HEK293 (cell line): ENCODE results near the gene FHIT.

Experiments used
- CTCF ChIA-PET: fragments of 350-600 bp; formaldehyde crosslinking; extraction: SDS; loops from one replicate; lab custom pipeline; 2021; ENCODE audit warnings: antibody characterized with exemption; lab: Yijun Ruan, JAX
- POLR2A ChIA-PET: fragments of 300-600 bp; formaldehyde crosslinking; extraction: SDS; loops from one replicate; lab custom pipeline; 2020; ENCODE audit warnings: antibody characterized with exemption, inconsistent platforms; lab: Yijun Ruan, JAX
- H3K27ac ChIP-seq: fragments of 200-500 bp; sonication (Bioruptor generic); 2 replicates; pipeline ENCODE4 v1.5.1; 2014; ENCODE audit warnings: low read depth, low read length, control low read depth, inconsistent platforms; ENCODE audit errors: extremely low read depth
- H3K36me3 ChIP-seq, 2 experiments: fragments of 200-500 bp in 1 of 2; sonication (Bioruptor generic) in 1 of 2; 1 replicate in 1 of 2; 2 replicates in 1 of 2; pipeline ENCODE4 v1.5.1; 2014 to 2017; ENCODE audit warnings: inconsistent platforms in 2 of 2, low read length in 2 of 2; ENCODE audit not compliant: control insufficient read depth in 2 of 2, insufficient read depth in 1 of 2
- H3K4me1 ChIP-seq: fragments of 200-500 bp; sonication (Bioruptor generic); 2 replicates; pipeline ENCODE4 v1.5.1; 2014; ENCODE audit warnings: mild to moderate bottlenecking, low read length, inconsistent platforms; ENCODE audit not compliant: control insufficient read depth, insufficient read depth
- H3K4me3 ChIP-seq: 2 replicates; pipeline ENCODE4 v1.5.1; 2011; ENCODE audit warnings: low read depth, mild to moderate bottlenecking, control low read depth, low read length, moderate library complexity
- H3K9me3 ChIP-seq: fragments of 200-500 bp; sonication (Bioruptor generic); 2 replicates; pipeline ENCODE4 v1.5.1; 2014; ENCODE audit warnings: low read depth, low read length, inconsistent platforms; ENCODE audit not compliant: control insufficient read depth, insufficient read depth
- GLI4 ChIP-seq: fragments of 450-650 bp; formaldehyde crosslinking; IDR thresholded peaks from 2 replicates; pipeline ENCODE4 v1.5.1; 2016; ENCODE audit warnings: missing biosample characterization, missing genetic modification characterization
- HOXC10 ChIP-seq: sonication (generic); formaldehyde crosslinking; IDR thresholded peaks from 2 replicates; pipeline ENCODE4 v1.8.1; 2023; ENCODE audit warnings: mild to moderate bottlenecking, missing genetic modification reagents
- KLF9 ChIP-seq: fragments of 450-650 bp; formaldehyde crosslinking; IDR thresholded peaks from 2 replicates; pipeline ENCODE4 v1.5.1; 2016; ENCODE audit warnings: missing biosample characterization, missing genetic modification characterization, low read depth
- MEIS1 ChIP-seq: sonication (generic); formaldehyde crosslinking; IDR thresholded peaks from 2 replicates; pipeline ENCODE4 v1.8.1; 2022; ENCODE audit warnings: missing genetic modification reagents, mild to moderate bottlenecking, borderline replicate concordance
- SP2 ChIP-seq: fragments of 450-650 bp; formaldehyde crosslinking; IDR thresholded peaks from 2 replicates; pipeline ENCODE4 v1.5.1; 2016; ENCODE audit warnings: missing biosample characterization, missing genetic modification characterization
- ZEB2 ChIP-seq: fragments of 450-650 bp; formaldehyde crosslinking; IDR thresholded peaks from 2 replicates; pipeline ENCODE4 v1.5.1; 2016; ENCODE audit warnings: missing biosample characterization, missing genetic modification characterization
- ZNF10 ChIP-seq: fragments of 450-650 bp; formaldehyde crosslinking; IDR thresholded peaks from 2 replicates; pipeline ENCODE4 v1.5.1; 2017; ENCODE audit warnings: missing biosample characterization, missing genetic modification characterization
- ZNF133 ChIP-seq: fragments of 450-650 bp; formaldehyde crosslinking; IDR thresholded peaks from 2 replicates; pipeline ENCODE4 v1.5.1; 2016; ENCODE audit warnings: missing biosample characterization, missing genetic modification characterization
- ZNF146 ChIP-seq: fragments of 450-650 bp; formaldehyde crosslinking; IDR thresholded peaks from 2 replicates; pipeline ENCODE4 v1.5.1; 2016; ENCODE audit warnings: missing biosample characterization, missing genetic modification characterization
- ZNF274 ChIP-seq, 2 experiments: fragments of 200-500 bp in 1 of 2; fragments of 450-650 bp in 1 of 2; sonication (Bioruptor generic) in 1 of 2; formaldehyde crosslinking in 1 of 2; IDR thresholded peaks; 2 replicates each; pipeline versions ENCODE4 v1.5.1 to v1.6.1; 2014 to 2016; ENCODE audit warnings: borderline replicate concordance in 1 of 2, inconsistent platforms in 1 of 2, low read length in 1 of 2, missing biosample characterization in 1 of 2, missing genetic modification characterization in 1 of 2
- ZNF335 ChIP-seq: fragments of 450-650 bp; formaldehyde crosslinking; conservative IDR thresholded peaks from 2 replicates; pipeline ENCODE4 v1.5.1; 2016; ENCODE audit warnings: missing biosample characterization, missing genetic modification characterization
- ZNF624 ChIP-seq: fragments of 450-650 bp; formaldehyde crosslinking; IDR thresholded peaks from 2 replicates; pipeline ENCODE4 v1.5.1; 2017; ENCODE audit warnings: missing biosample characterization, missing genetic modification characterization
- ZNF658 ChIP-seq: fragments of 450-650 bp; formaldehyde crosslinking; IDR thresholded peaks from 2 replicates; pipeline ENCODE4; 2016; ENCODE audit warnings: missing biosample characterization, missing genetic modification characterization
- TF ChIP-seq, protein P1 (sequence below): fragments of 450-650 bp; formaldehyde crosslinking; IDR thresholded peaks from 2 replicates; pipeline ENCODE4 v1.5.1; 2016; ENCODE audit warnings: missing biosample characterization, missing genetic modification characterization
- TF ChIP-seq, protein P2 (sequence below): fragments of 450-650 bp; IDR thresholded peaks from 2 replicates; pipeline ENCODE4 v1.5.1; 2018; ENCODE audit warnings: missing biosample characterization, missing genetic modification characterization
- TF ChIP-seq, protein P3 (sequence below): fragments of 450-650 bp; formaldehyde crosslinking; IDR thresholded peaks from 2 replicates; pipeline ENCODE4 v1.5.1; 2016; ENCODE audit warnings: missing biosample characterization, missing genetic modification characterization
- TF ChIP-seq, protein P4 (sequence below): sonication (generic); formaldehyde crosslinking; IDR thresholded peaks from 2 replicates; pipeline ENCODE4 v1.8.1; 2022; ENCODE audit warnings: mild to moderate bottlenecking, moderate library complexity, missing genetic modification reagents
- TF ChIP-seq, protein P5 (sequence below): fragments of 450-650 bp; formaldehyde crosslinking; IDR thresholded peaks from 2 replicates; pipeline ENCODE4 v1.5.1; 2016; ENCODE audit warnings: missing biosample characterization, missing genetic modification characterization
- TF ChIP-seq, protein P6 (sequence below): fragments of 450-650 bp; formaldehyde crosslinking; IDR thresholded peaks from 2 replicates; pipeline ENCODE4 v1.5.1; 2016; ENCODE audit warnings: missing biosample characterization, missing genetic modification characterization, low read depth
- TF ChIP-seq, protein P7 (sequence below): fragments of 450-650 bp; formaldehyde crosslinking; IDR thresholded peaks from 2 replicates; pipeline ENCODE4 v1.5.1; 2016; ENCODE audit warnings: missing biosample characterization, missing genetic modification characterization

FHIT gene

DNA sequence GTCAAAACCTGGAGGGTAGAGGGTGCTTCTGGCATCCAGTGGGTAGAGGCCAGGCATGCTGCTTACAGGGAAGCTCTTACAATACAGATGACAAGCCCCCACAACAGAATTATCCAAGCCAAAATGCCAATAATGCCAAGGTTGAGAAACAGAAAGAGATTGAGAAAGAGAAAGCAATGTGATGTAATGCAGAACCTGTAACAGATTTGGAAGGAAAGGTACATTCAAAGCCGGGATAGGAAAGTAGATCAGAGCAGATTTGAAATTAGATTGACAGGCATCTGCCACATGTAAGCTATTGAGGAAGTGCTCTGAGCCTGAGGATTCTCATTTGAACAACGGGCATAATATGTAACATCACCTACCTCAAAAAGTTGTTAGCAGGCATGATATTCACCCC, 157.9 kb downstream of the FHIT start (continued):
- TF ChIP-seq, protein P1, sequence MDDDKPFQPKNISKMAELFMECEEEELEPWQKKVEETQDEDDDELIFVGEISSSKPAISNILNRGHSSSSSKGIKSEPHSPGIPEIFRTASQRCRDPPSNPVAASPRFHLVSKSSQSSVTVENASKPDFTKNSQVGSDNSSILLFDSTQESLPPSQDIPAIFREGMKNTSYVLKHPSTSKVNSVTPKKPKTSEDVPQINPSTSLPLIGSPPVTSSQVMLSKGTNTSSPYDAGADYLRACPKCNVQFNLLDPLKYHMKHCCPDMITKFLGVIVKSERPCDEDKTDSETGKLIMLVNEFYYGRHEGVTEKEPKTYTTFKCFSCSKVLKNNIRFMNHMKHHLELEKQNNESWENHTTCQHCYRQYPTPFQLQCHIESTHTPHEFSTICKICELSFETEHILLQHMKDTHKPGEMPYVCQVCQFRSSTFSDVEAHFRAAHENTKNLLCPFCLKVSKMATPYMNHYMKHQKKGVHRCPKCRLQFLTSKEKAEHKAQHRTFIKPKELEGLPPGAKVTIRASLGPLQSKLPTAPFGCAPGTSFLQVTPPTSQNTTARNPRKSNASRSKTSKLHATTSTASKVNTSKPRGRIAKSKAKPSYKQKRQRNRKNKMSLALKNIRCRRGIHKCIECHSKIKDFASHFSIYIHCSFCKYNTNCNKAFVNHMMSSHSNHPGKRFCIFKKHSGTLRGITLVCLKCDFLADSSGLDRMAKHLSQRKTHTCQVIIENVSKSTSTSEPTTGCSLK (tag by site-specific recombination), result no peak
- TF ChIP-seq, protein P2, sequence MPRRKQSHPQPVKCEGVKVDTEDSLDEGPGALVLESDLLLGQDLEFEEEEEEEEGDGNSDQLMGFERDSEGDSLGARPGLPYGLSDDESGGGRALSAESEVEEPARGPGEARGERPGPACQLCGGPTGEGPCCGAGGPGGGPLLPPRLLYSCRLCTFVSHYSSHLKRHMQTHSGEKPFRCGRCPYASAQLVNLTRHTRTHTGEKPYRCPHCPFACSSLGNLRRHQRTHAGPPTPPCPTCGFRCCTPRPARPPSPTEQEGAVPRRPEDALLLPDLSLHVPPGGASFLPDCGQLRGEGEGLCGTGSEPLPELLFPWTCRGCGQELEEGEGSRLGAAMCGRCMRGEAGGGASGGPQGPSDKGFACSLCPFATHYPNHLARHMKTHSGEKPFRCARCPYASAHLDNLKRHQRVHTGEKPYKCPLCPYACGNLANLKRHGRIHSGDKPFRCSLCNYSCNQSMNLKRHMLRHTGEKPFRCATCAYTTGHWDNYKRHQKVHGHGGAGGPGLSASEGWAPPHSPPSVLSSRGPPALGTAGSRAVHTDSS (tag by site-specific recombination), result no peak
- TF ChIP-seq, protein P3, sequence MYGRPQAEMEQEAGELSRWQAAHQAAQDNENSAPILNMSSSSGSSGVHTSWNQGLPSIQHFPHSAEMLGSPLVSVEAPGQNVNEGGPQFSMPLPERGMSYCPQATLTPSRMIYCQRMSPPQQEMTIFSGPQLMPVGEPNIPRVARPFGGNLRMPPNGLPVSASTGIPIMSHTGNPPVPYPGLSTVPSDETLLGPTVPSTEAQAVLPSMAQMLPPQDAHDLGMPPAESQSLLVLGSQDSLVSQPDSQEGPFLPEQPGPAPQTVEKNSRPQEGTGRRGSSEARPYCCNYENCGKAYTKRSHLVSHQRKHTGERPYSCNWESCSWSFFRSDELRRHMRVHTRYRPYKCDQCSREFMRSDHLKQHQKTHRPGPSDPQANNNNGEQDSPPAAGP (tag by site-specific recombination), result no peak

DNA sequence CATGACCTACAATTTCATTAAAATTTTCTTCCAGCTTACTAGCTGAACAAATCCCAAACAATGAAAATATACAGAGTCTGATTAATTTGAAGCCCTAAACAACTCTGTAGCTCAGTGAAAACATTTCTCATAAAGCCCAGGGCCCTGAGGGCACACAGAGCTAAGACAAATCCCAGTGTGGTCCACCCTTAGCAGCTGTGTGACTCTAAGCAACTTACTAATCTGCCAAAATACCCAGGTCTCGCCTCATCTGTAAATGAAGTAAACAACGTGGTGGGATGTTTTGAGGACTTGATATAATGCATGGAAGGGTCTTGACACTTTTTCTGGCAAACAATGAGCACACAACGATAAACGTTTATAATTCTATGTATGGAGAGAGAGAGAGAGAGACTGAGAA, 158.4 kb downstream of the FHIT start:
- no peaks in the 10 kb centered on the region for H3K4me1 ChIP-seq
- no peaks in the 10 kb centered on the region for H3K9me3 ChIP-seq
- TF ChIP-seq MEIS1 (CRISPR knock-in tag) (no peak), HOXC10 (CRISPR knock-in tag) (no peak), KLF9 (tag by site-specific recombination) (no peak), ZEB2 (no peak), ZNF274 (IDR thresholded peaks at IDR 0.05; ENCODE audit: low read length) (no peak), ZNF274 (tag by site-specific recombination; IDR thresholded peaks at IDR 0.05; ENCODE audit: borderline replicate concordance) (no peak), ZNF658 (no peak), ZNF10 (tag by site-specific recombination) (no peak), ZNF133 (no peak), ZNF146 (no peak), ZNF624 (tag by site-specific recombination) (no peak)
- TF ChIP-seq, protein P4, sequence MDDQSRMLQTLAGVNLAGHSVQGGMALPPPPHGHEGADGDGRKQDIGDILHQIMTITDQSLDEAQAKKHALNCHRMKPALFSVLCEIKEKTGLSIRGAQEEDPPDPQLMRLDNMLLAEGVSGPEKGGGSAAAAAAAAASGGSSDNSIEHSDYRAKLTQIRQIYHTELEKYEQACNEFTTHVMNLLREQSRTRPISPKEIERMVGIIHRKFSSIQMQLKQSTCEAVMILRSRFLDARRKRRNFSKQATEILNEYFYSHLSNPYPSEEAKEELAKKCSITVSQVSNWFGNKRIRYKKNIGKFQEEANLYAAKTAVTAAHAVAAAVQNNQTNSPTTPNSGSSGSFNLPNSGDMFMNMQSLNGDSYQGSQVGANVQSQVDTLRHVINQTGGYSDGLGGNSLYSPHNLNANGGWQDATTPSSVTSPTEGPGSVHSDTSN (CRISPR knock-in tag), result no peak
- TF ChIP-seq, protein P5, sequence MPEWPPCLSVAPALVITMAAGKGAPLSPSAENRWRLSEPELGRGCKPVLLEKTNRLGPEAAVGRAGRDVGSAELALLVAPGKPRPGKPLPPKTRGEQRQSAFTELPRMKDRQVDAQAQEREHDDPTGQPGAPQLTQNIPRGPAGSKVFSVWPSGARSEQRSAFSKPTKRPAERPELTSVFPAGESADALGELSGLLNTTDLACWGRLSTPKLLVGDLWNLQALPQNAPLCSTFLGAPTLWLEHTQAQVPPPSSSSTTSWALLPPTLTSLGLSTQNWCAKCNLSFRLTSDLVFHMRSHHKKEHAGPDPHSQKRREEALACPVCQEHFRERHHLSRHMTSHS, result no peak
- H3K36me3 ChIP-seq, result no peaks in the 10 kb centered on the region
- CTCF ChIA-PET, result interaction anchor here (0.6 kb wide), 1 partner anchor 992 kb away, joined by 3 read pairs; no protein-coding TSS in a partner anchor
- no peak overlapping the region for H3K27ac ChIP-seq
- POLR2A ChIA-PET, result no interaction called here
- no peak overlapping the region for H3K4me3 ChIP-seq

DNA sequence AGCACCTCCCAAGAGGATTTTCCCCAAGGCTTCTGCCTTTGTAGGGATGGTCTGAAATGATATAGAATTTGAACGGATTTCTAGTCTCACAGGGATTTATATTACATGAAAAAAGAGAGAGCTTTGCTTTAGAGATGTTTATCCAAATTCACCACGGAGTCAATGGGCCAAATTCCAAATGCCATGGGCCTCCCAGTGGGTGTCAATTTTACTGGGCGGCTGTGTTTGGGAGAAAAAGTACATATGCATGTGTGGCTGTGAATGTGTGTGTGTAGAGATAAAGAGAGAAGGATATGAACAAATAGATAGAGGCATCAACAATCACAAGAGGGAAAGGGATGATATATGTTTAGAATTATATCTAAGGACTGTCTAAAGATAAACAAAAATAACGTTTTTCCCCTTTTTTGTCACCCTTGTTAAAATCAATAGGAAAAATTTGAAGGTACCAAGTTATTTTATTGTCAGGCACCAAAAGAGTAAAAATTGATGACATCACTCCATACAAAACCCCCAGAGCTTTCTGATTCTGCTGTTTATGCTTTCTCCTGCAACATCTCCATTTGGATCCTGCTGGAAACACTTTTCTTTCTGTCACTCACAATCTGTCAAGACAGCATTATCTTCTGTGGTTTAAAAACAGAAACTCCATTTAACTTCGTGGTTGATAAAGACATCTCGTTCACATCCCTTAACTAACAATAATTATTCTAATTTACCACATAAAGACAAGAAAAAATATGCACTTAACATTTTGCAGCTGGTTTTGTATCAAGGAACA, 160.7 kb downstream of the FHIT start:
- no peaks in the 10 kb centered on the region for H3K9me3 ChIP-seq
- H3K27ac ChIP-seq, result no peak overlapping the region
- no peaks in the 10 kb centered on the region for H3K36me3 ChIP-seq
- ChIA-PET CTCF (no interaction called here), POLR2A (no interaction called here)
- no peak overlapping the region for H3K4me3 ChIP-seq
- TF ChIP-seq, protein P6, sequence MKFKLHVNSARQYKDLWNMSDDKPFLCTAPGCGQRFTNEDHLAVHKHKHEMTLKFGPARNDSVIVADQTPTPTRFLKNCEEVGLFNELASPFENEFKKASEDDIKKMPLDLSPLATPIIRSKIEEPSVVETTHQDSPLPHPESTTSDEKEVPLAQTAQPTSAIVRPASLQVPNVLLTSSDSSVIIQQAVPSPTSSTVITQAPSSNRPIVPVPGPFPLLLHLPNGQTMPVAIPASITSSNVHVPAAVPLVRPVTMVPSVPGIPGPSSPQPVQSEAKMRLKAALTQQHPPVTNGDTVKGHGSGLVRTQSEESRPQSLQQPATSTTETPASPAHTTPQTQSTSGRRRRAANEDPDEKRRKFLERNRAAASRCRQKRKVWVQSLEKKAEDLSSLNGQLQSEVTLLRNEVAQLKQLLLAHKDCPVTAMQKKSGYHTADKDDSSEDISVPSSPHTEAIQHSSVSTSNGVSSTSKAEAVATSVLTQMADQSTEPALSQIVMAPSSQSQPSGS, result peak; percentile 84
- peak; percentile 45 for TF ChIP-seq ZNF335 (tag by site-specific recombination)
- no peak for TF ChIP-seq SP2 (tag by site-specific recombination)
- TF ChIP-seq, protein P7, sequence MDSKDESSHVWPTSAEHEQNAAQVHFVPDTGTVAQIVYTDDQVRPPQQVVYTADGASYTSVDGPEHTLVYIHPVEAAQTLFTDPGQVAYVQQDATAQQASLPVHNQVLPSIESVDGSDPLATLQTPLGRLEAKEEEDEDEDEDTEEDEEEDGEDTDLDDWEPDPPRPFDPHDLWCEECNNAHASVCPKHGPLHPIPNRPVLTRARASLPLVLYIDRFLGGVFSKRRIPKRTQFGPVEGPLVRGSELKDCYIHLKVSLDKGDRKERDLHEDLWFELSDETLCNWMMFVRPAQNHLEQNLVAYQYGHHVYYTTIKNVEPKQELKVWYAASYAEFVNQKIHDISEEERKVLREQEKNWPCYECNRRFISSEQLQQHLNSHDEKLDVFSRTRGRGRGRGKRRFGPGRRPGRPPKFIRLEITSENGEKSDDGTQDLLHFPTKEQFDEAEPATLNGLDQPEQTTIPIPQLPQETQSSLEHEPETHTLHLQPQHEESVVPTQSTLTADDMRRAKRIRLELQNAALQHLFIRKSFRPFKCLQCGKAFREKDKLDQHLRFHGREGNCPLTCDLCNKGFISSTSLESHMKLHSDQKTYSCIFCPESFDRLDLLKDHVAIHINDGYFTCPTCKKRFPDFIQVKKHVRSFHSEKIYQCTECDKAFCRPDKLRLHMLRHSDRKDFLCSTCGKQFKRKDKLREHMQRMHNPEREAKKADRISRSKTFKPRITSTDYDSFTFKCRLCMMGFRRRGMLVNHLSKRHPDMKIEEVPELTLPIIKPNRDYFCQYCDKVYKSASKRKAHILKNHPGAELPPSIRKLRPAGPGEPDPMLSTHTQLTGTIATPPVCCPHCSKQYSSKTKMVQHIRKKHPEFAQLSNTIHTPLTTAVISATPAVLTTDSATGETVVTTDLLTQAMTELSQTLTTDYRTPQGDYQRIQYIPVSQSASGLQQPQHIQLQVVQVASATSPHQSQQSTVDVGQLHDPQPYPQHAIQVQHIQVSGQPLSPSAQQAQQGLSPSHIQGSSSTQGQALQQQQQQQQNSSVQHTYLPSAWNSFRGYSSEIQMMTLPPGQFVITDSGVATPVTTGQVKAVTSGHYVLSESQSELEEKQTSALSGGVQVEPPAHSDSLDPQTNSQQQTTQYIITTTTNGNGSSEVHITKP (tag by site-specific recombination), result 0 out of 2 replicates have a peak, but pooled peaks have one; percentile 17
- TF ChIP-seq GLI4 (tag by site-specific recombination), result no peak
- H3K4me1 ChIP-seq, result no peaks in the 10 kb centered on the region
